Liver (tissue), 9 donors: ENCODE measurements around the gene EFNA2. TPM values are rescaled to one million over a fixed set of nuclear protein-coding genes. Genes with fewer than 3 reads are reported as not detected.

Experiments used
- DNase-seq: peaks from one replicate; pipeline ENCODE4 v3.0.0-alpha.2; 2017; ENCODE audit warnings: low spot score
- H3K27ac ChIP-seq, 2 donors: one replicate each; pipeline ENCODE4 v1.7.0; 2013; ENCODE audit warnings: inconsistent platforms in 2 of 2, low read length in 2 of 2, control low read depth in 1 of 2, low read depth in 1 of 2, mild to moderate bottlenecking in 1 of 2
- H3K27me3 ChIP-seq, 4 donors: one replicate each; pipeline versions ENCODE4 v1.6.1 to v1.7.0; 2013; ENCODE audit warnings: low read length in 3 of 4, inconsistent platforms in 1 of 4, mild to moderate bottlenecking in 1 of 4, moderate library complexity in 1 of 4; ENCODE audit not compliant: control insufficient read depth in 4 of 4, insufficient read depth in 4 of 4
- H3K36me3 ChIP-seq, 4 donors: one replicate each; pipeline versions ENCODE4 v1.6.1 to v1.7.0; 2013; ENCODE audit warnings: low read length in 3 of 4, mild to moderate bottlenecking in 3 of 4, low read depth in 1 of 4, moderate library complexity in 1 of 4; ENCODE audit not compliant: control insufficient read depth in 4 of 4, insufficient read depth in 3 of 4
- H3K4me1 ChIP-seq, 4 donors: one replicate each; pipeline versions ENCODE4 v1.6.1 to v1.7.0; 2013; ENCODE audit warnings: low read length in 3 of 4, mild to moderate bottlenecking in 3 of 4, moderate library complexity in 1 of 4; ENCODE audit not compliant: control insufficient read depth in 4 of 4, insufficient read depth in 4 of 4
- H3K4me3 ChIP-seq, 3 donors: one replicate each; pipeline versions ENCODE4 v1.6.1 to v1.7.0; 2013; ENCODE audit warnings: low read length in 3 of 3, control low read depth in 1 of 3, low read depth in 1 of 3, mild to moderate bottlenecking in 1 of 3
- H3K9ac ChIP-seq, 2 donors: one replicate each; pipeline ENCODE4 v1.7.0; 2013; ENCODE audit warnings: low read length in 2 of 2, mild to moderate bottlenecking in 2 of 2, moderate library complexity in 2 of 2, control low read depth in 1 of 2, low read depth in 1 of 2
- H3K9me3 ChIP-seq, 4 donors: one replicate each; pipeline versions ENCODE4 v1.6.1 to v1.7.0; 2013; ENCODE audit warnings: low read length in 3 of 4; ENCODE audit not compliant: control insufficient read depth in 4 of 4
- ATF3 ChIP-seq: IDR thresholded peaks from 2 replicates; pipeline ENCODE4 v1.6.1; 2016; ENCODE audit warnings: antibody characterized with exemption
- CTCF ChIP-seq: fragments of 150-350 bp; IDR thresholded peaks from 2 replicates; pipeline ENCODE4 v1.5.1; 2017; ENCODE audit warnings: improper control_type of control experiment, low read depth, low read length; ENCODE audit not compliant: missing input control
- EGR1 ChIP-seq, 2 donors: IDR thresholded peaks; 2 replicates each; pipeline ENCODE4 v1.6.1; 2016 to 2018; ENCODE audit warnings: antibody characterized with exemption in 2 of 2, low read depth in 2 of 2
- FOXA1 ChIP-seq: IDR thresholded peaks from 2 replicates; pipeline ENCODE4 v1.6.1; 2016; ENCODE audit warnings: antibody characterized with exemption
- FOXA2 ChIP-seq: IDR thresholded peaks from 2 replicates; pipeline ENCODE4 v1.6.1; 2016; ENCODE audit warnings: antibody characterized with exemption
- GABPA ChIP-seq, 2 donors: IDR thresholded peaks in 1 of 2; conservative IDR thresholded peaks in 1 of 2; 2 replicates each; pipeline ENCODE4 v1.6.1; 2016; ENCODE audit warnings: antibody characterized with exemption in 2 of 2, mild to moderate bottlenecking in 1 of 2, moderate library complexity in 1 of 2
- HNF4A ChIP-seq, 2 donors: conservative IDR thresholded peaks; 2 replicates each; pipeline ENCODE4 v1.6.1; 2016; ENCODE audit warnings: antibody characterized with exemption in 2 of 2, mild to moderate bottlenecking in 2 of 2
- HNF4G ChIP-seq: IDR thresholded peaks from 2 replicates; pipeline ENCODE4 v1.6.1; 2016; ENCODE audit warnings: antibody characterized with exemption
- JUND ChIP-seq, 2 donors: IDR thresholded peaks; 2 replicates each; pipeline ENCODE4 v1.6.1; 2016; ENCODE audit warnings: antibody characterized with exemption in 2 of 2
- MAX ChIP-seq: IDR thresholded peaks from 2 replicates; pipeline ENCODE4 v1.6.1; 2016; ENCODE audit warnings: antibody characterized with exemption
- NR2F2 ChIP-seq: IDR thresholded peaks from 2 replicates; pipeline ENCODE4 v1.6.1; 2016; ENCODE audit warnings: antibody characterized with exemption
- RAD21 ChIP-seq, 2 donors: IDR thresholded peaks; 2 replicates each; pipeline ENCODE4 v1.6.1; 2016; ENCODE audit warnings: antibody characterized with exemption in 2 of 2, mild to moderate bottlenecking in 2 of 2
- REST ChIP-seq: IDR thresholded peaks from 2 replicates; pipeline ENCODE4 v1.6.1; 2016; ENCODE audit warnings: antibody characterized with exemption, mild to moderate bottlenecking
- RXRA ChIP-seq, 2 donors: IDR thresholded peaks; 2 replicates each; pipeline ENCODE4 v1.6.1; 2017 to 2018; ENCODE audit warnings: antibody characterized with exemption in 2 of 2, mild to moderate bottlenecking in 1 of 2
- SP1 ChIP-seq: IDR thresholded peaks from 2 replicates; pipeline ENCODE4 v1.6.1; 2018; ENCODE audit warnings: antibody characterized with exemption, mild to moderate bottlenecking
- TAF1 ChIP-seq: conservative IDR thresholded peaks from 2 replicates; pipeline ENCODE4 v1.6.1; 2016; ENCODE audit warnings: antibody characterized with exemption, mild to moderate bottlenecking
- YY1 ChIP-seq: IDR thresholded peaks from 2 replicates; pipeline ENCODE4 v1.6.1; 2016; ENCODE audit warnings: antibody characterized with exemption, mild to moderate bottlenecking
- ZBTB33 ChIP-seq: IDR thresholded peaks from 2 replicates; pipeline ENCODE4 v1.6.1; 2016; ENCODE audit warnings: antibody characterized with exemption
- WGBS: extraction: QIAGEN DNeasy Blood & Tissue Kit; methylation state at CpG from one replicate; pipeline ENCODE4 v1.1.7; 2013; 5-methylcytosine and 5-hydroxymethylcytosine counted together
- polyA plus RNA-seq, 2 donors: library from polyadenylated mRNA; stranded (reverse) in 1 of 2; unstranded in 1 of 2; fragments of 200-250 nt in 1 of 2; fragments of >200 nt in 1 of 2; fragmentation: Nextera tagmentation in 1 of 2; extraction: Ambion mirVana in 1 of 2; gene quantifications; one replicate each; pipeline versions ENCODE4 v1.2.1 to v1.2.3, GENCODE V29; 2013 to 2015
- total RNA-seq, 2 donors: library from RNA; depleted of rRNA; stranded (reverse); fragments of >200 nt; gene quantifications; one replicate each; pipeline ENCODE4 v1.2.3, GENCODE V29; 2014
- donor health status: healthy.
- donor health status: healthy.
- donor health status: healthy.
- donor health status: healthy.
- donor health status: healthy.

Gene EFNA2
- total and polyA plus RNA-seq, 4 donors: 0.98 to 9.8 (median 4.3) TPM

- no peak for TF ChIP-seq JUND (IDR thresholded peaks at IDR 0.05)
- TF ChIP-seq MAX: no peak
- TF ChIP-seq EGR1 (IDR thresholded peaks at IDR 0.05; ENCODE audit: low read depth in 2 of 2): no peak
- TF ChIP-seq NR2F2: no peak
- no peak for TF ChIP-seq ZBTB33
- TF ChIP-seq ATF3: no peak
- TF ChIP-seq FOXA2: no peak
- TF ChIP-seq TAF1: no peak
- TF ChIP-seq SP1: no peak
- TF ChIP-seq FOXA1: no peak
- no peak for TF ChIP-seq RXRA (IDR thresholded peaks at IDR 0.05)
- TF ChIP-seq REST: no peak
- TF ChIP-seq HNF4G: no peak
- no peak for TF ChIP-seq CTCF
- TF ChIP-seq GABPA (IDR thresholded peaks at IDR 0.05 in 1 of 2, conservative IDR thresholded peaks at IDR 0.05 in 1 of 2): no peak
- TF ChIP-seq YY1: no peak
- TF ChIP-seq RAD21 (IDR thresholded peaks at IDR 0.05): no peak
- TF ChIP-seq HNF4A (conservative IDR thresholded peaks at IDR 0.05): no peak
- H3K27ac ChIP-seq: no peak overlapping the region
- no peak for DNase-seq
- no peak overlapping the region for H3K4me3 ChIP-seq
- H3K27me3 ChIP-seq: no peaks in the 10 kb centered on the region
- no peaks in the 10 kb centered on the region for H3K9me3 ChIP-seq
- H3K4me1 ChIP-seq: peaks cover 16 to 55% (median 44%) of the 10 kb centered on the region in 4 donors
- H3K36me3 ChIP-seq: peaks cover 18 to 28% (median 21%) of the 10 kb centered on the region in 4 donors
- WGBS: 74% methylated on average over 10 of the region's 10 CpGs
- H3K9ac ChIP-seq: peak overlapping the region in 1 of 2 donors; percentile 90
These were observed 9.0 kb upstream of the EFNA2 start for GRCh38 chr19:1276628-1277022.
